K562 (cell line): Measurements from ENCODE around the gene TMEM19. TPM values are rescaled to one million over a fixed set of nuclear protein-coding genes. Genes with fewer than 3 reads are reported as not detected.

Source experiments
- BHLHE40 ChIP-seq: IDR thresholded peaks from 2 replicates; pipeline ENCODE4 v1.6.1; 2011; ENCODE audit warnings: low read length, improper control_type of control experiment
- CTBP1 ChIP-seq: fragments of 450-650 bp; IDR thresholded peaks from 2 replicates; pipeline ENCODE4 v1.6.1; 2016; ENCODE audit warnings: borderline replicate concordance
- GABPA ChIP-seq: fragments of 200-800 bp; sonication (Bioruptor generic); conservative IDR thresholded peaks from 2 replicates; pipeline ENCODE4 v1.6.1; 2016; ENCODE audit warnings: low read depth, missing genetic modification characterization, missing compliant biosample characterization
- KAT7 ChIP-seq: sonication (generic); formaldehyde crosslinking; IDR thresholded peaks from 2 replicates; pipeline ENCODE4 v1.8.0; 2022; ENCODE audit warnings: missing genetic modification reagents, mild to moderate bottlenecking, borderline replicate concordance
- PML ChIP-seq: IDR thresholded peaks from 2 replicates; pipeline ENCODE4 v1.6.1; 2012; ENCODE audit warnings: low read length, inconsistent platforms
- POLR2A ChIP-seq: fragments of 450-650 bp; conservative IDR thresholded peaks from 2 replicates; pipeline ENCODE4 v1.6.1; 2016
- POLR2B ChIP-seq: fragments of 450-650 bp; IDR thresholded peaks from 2 replicates; pipeline ENCODE4 v1.6.1; 2018; ENCODE audit warnings: low read depth; ENCODE audit not compliant: partially characterized antibody
- U2AF1 ChIP-seq: fragments of 200-400 bp; formaldehyde crosslinking; optimal IDR thresholded peaks from 2 replicates; pipeline ENCODE3; 2017; ENCODE audit warnings: mild to moderate bottlenecking, low read depth, low read length, moderate library complexity
- WHSC1 ChIP-seq: IDR thresholded peaks from one replicate; pipeline ENCODE4 v1.6.1; 2012; ENCODE audit warnings: low read length, control low read depth, inconsistent platforms
- ZNF23 ChIP-seq: fragments of 250-450 bp; sonication (Bioruptor Pico); IDR thresholded peaks from 2 replicates; pipeline ENCODE4 v1.4.0; 2020; ENCODE audit warnings: mild to moderate bottlenecking
- ZNF764 ChIP-seq: fragments of 250-450 bp; sonication (Bioruptor Pico); IDR thresholded peaks from 2 replicates; pipeline ENCODE4 v1.4.0; 2020; ENCODE audit warnings: low read depth, mild to moderate bottlenecking, moderate library complexity
- polyA plus RNA-seq, 8 experiments: library from polyadenylated mRNA; depleted of rRNA in 4 of 8; stranded (reverse) in 5 of 8; unstranded in 3 of 8; fragments of >200 nt; fragmentation: Nextera tagmentation in 2 of 8; fragmentation: Illumina TruSeq in 1 of 8; extraction: Ambion mirVana in 2 of 8; extraction: Trizol in 1 of 8; gene quantifications; 2 replicates each; pipeline versions ENCODE4 v1.2.1 to v1.2.3, GENCODE V29; 2011 to 2014; ENCODE audit warnings: inconsistent platforms in 1 of 8, missing spikeins in 1 of 8
- total RNA-seq, 7 experiments: library from RNA; depleted of rRNA in 6 of 7; stranded (reverse); fragments of >200 nt in 6 of 7; fragmentation: Illumina TruSeq in 2 of 7; extraction: Trizol in 2 of 7; gene quantifications; 2 replicates each; pipeline versions ENCODE4 v1.2.1 to v1.2.3, GENCODE V29; 2011 to 2021; ENCODE audit warnings: low replicate concordance in 1 of 7
- TF ChIP-seq, protein P1 (sequence below): fragments of 150-350 bp; conservative IDR thresholded peaks from 2 replicates; pipeline ENCODE4 v1.6.1; 2014; ENCODE audit warnings: low read length
- TF ChIP-seq, protein P2 (sequence below): sonication (generic); formaldehyde crosslinking; IDR thresholded peaks from 2 replicates; pipeline ENCODE4 v1.8.0; 2022; ENCODE audit warnings: missing genetic modification reagents, mild to moderate bottlenecking, borderline replicate concordance
- TF ChIP-seq, protein P3 (sequence below): sonication (generic); formaldehyde crosslinking; IDR thresholded peaks from 2 replicates; pipeline ENCODE4 v1.5.0; 2020; ENCODE audit warnings: missing genetic modification reagents

The TMEM19 gene
- total and polyA plus RNA-seq, 9 of the 15 experiments (the other 6 are each of a cell fraction or from before 2014, with no cell fraction given), result 8.2 to 24.2 (median 17.2) TPM

DNA sequence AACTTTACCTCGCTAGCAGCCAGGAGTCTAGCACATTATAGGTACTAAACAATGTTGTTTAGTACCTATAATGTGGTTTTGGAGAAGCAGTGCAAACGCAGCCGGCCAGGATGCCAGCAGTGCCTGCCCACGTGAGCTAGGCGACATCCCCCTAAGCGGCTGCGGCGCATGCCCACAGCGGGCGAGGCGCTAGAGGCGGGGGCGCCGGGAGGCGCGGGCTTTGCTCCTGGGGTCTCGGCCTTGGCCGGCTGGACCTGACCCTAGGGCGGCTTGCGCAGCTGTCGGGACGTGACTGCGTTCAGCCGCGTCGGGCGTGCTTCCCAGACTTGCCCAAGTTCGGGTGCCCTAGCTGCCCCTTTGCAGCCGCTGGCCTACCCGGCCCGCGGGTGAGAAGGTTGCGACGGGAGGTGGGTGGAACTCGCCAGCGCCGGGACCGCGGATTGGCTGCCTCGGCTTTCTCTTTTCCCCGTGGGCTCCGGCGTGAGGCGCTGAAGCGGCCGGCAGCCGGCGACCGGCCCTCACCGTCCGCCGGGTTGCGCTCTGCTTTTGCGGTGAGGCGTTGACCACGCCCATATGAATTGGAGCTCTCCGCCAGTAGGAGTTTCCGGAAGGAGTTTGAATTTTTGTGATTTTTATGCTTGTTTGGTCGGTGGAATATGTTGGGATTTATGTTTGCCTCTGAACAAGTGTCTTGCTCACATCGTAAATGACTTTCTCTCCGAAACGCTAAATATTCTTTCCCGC lies at the start of gene TMEM19 (continued):
- TF ChIP-seq, protein P1, sequence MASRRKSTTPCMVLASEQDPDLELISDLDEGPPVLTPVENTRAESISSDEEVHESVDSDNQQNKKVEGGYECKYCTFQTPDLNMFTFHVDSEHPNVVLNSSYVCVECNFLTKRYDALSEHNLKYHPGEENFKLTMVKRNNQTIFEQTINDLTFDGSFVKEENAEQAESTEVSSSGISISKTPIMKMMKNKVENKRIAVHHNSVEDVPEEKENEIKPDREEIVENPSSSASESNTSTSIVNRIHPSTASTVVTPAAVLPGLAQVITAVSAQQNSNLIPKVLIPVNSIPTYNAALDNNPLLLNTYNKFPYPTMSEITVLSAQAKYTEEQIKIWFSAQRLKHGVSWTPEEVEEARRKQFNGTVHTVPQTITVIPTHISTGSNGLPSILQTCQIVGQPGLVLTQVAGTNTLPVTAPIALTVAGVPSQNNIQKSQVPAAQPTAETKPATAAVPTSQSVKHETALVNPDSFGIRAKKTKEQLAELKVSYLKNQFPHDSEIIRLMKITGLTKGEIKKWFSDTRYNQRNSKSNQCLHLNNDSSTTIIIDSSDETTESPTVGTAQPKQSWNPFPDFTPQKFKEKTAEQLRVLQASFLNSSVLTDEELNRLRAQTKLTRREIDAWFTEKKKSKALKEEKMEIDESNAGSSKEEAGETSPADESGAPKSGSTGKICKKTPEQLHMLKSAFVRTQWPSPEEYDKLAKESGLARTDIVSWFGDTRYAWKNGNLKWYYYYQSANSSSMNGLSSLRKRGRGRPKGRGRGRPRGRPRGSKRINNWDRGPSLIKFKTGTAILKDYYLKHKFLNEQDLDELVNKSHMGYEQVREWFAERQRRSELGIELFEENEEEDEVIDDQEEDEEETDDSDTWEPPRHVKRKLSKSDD, result 0 out of 2 replicates have a peak, but pooled peaks have one; percentile 22
- TF ChIP-seq WHSC1, result no peak
- TF ChIP-seq BHLHE40, result peak; percentile 69; the same call in 1 of the 2 replicates
- TF ChIP-seq U2AF1, result peak; percentile 76
- peak; percentile 67; the same call in 1 of the 2 replicates for TF ChIP-seq ZNF764 (CRISPR knock-in tag)
- TF ChIP-seq, protein P2, sequence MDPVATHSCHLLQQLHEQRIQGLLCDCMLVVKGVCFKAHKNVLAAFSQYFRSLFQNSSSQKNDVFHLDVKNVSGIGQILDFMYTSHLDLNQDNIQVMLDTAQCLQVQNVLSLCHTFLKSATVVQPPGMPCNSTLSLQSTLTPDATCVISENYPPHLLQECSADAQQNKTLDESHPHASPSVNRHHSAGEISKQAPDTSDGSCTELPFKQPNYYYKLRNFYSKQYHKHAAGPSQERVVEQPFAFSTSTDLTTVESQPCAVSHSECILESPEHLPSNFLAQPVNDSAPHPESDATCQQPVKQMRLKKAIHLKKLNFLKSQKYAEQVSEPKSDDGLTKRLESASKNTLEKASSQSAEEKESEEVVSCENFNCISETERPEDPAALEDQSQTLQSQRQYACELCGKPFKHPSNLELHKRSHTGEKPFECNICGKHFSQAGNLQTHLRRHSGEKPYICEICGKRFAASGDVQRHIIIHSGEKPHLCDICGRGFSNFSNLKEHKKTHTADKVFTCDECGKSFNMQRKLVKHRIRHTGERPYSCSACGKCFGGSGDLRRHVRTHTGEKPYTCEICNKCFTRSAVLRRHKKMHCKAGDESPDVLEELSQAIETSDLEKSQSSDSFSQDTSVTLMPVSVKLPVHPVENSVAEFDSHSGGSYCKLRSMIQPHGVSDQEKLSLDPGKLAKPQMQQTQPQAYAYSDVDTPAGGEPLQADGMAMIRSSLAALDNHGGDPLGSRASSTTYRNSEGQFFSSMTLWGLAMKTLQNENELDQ (CRISPR knock-in tag), result 0 out of 2 replicates have a peak, but pooled peaks have one; percentile 65
- TF ChIP-seq, protein P3, sequence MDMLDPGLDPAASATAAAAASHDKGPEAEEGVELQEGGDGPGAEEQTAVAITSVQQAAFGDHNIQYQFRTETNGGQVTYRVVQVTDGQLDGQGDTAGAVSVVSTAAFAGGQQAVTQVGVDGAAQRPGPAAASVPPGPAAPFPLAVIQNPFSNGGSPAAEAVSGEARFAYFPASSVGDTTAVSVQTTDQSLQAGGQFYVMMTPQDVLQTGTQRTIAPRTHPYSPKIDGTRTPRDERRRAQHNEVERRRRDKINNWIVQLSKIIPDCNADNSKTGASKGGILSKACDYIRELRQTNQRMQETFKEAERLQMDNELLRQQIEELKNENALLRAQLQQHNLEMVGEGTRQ (CRISPR knock-in tag), result peak; percentile 89
- peak; percentile 78 for TF ChIP-seq POLR2B
- no peak for TF ChIP-seq ZNF23 (CRISPR knock-in tag)
- TF ChIP-seq KAT7 (CRISPR knock-in tag), result 0 out of 2 replicates have a peak, but pooled peaks have one; percentile 28
- TF ChIP-seq POLR2A, result peak; percentile 93
- peak; percentile 63 for TF ChIP-seq PML
- TF ChIP-seq CTBP1, result peak; percentile 86; the same call in 1 of the 2 replicates
- TF ChIP-seq GABPA, result 0 out of 2 replicates have a peak, but pooled peaks have one; percentile 43
